Ishikawa (cell line): ENCODE results near the gene C5orf58.

Experiments
- CEBPB ChIP-seq: IDR thresholded peaks from 2 replicates; pipeline ENCODE4 v1.6.1; 2012
- CREB1 ChIP-seq: IDR thresholded peaks from 2 replicates; pipeline ENCODE4 v1.6.1; 2012; ENCODE audit warnings: low read depth
- EGR1 ChIP-seq: IDR thresholded peaks from 2 replicates; pipeline ENCODE4 v1.6.1; 2012
- EP300 ChIP-seq: IDR thresholded peaks from 2 replicates; pipeline ENCODE4 v1.6.1; 2012; ENCODE audit warnings: borderline replicate concordance
- FOXM1 ChIP-seq: IDR thresholded peaks from 2 replicates; pipeline ENCODE4 v1.6.1; 2012; ENCODE audit warnings: low read depth, borderline replicate concordance
- MAX ChIP-seq: IDR thresholded peaks from 2 replicates; pipeline ENCODE4 v1.6.1; 2012
- NFIC ChIP-seq: IDR thresholded peaks from 2 replicates; pipeline ENCODE4 v1.6.1; 2012
- RAD21 ChIP-seq: IDR thresholded peaks from 2 replicates; pipeline ENCODE4 v1.6.1; 2012; ENCODE audit warnings: low read depth
- REST ChIP-seq: IDR thresholded peaks from 2 replicates; pipeline ENCODE4 v1.6.1; 2012; ENCODE audit warnings: low read depth, mild to moderate bottlenecking
- TAF1 ChIP-seq: IDR thresholded peaks from 2 replicates; pipeline ENCODE4 v1.6.1; 2012; ENCODE audit warnings: low read depth, mild to moderate bottlenecking
- TCF12 ChIP-seq: IDR thresholded peaks from 2 replicates; pipeline ENCODE4 v1.6.1; 2012; ENCODE audit warnings: low read depth
- TEAD4 ChIP-seq: IDR thresholded peaks from 2 replicates; pipeline ENCODE4 v1.6.1; 2012
- USF1 ChIP-seq: IDR thresholded peaks from 2 replicates; pipeline ENCODE4 v1.6.1; 2012
- YY1 ChIP-seq: IDR thresholded peaks from 2 replicates; pipeline ENCODE4 v1.6.1; 2012; ENCODE audit warnings: low read depth
- ZBTB7A ChIP-seq: IDR thresholded peaks from 2 replicates; pipeline ENCODE4 v1.6.1; 2012; ENCODE audit warnings: low read depth

The C5orf58 gene

GRCh38 chr5:170256571-170256970 lies 23.8 kb downstream of the C5orf58 start:
- TF ChIP-seq CEBPB (no peak), NFIC (no peak), REST (no peak), TEAD4 (no peak), EGR1 (no peak), TCF12 (no peak)

- TF ChIP-seq CEBPB: no peak
- no peak for TF ChIP-seq RAD21
- no peak for TF ChIP-seq REST
- TF ChIP-seq FOXM1: no peak
- no peak for TF ChIP-seq EP300
- TF ChIP-seq USF1: no peak
- TF ChIP-seq ZBTB7A: no peak
- no peak for TF ChIP-seq NFIC
- TF ChIP-seq TCF12: no peak
- TF ChIP-seq TAF1: no peak
These were observed 24.6 kb downstream of the C5orf58 start for GRCh38 chr5:170257370-170257769.

- TF ChIP-seq MAX (no peak), CEBPB (no peak), YY1 (no peak), ZBTB7A (no peak), REST (no peak), FOXM1 (no peak), USF1 (no peak), CREB1 (no peak), EP300 (no peak), EGR1 (no peak), TEAD4 (no peak), TCF12 (no peak), NFIC (no peak), TAF1 (no peak)
These were observed 28.8 kb downstream of the C5orf58 start for GRCh38 chr5:170261528-170262043.

- TF ChIP-seq CREB1 (no peak), TAF1 (no peak), EGR1 (no peak)
These were observed 29.6 kb downstream of the C5orf58 start for GRCh38 chr5:170262061-170263045.

GRCh38 chr5:170263906-170264305 lies 31.1 kb downstream of the C5orf58 start:
- TF ChIP-seq USF1: no peak
- TF ChIP-seq TAF1: no peak
- TF ChIP-seq RAD21: no peak
- TF ChIP-seq TCF12: no peak
- no peak for TF ChIP-seq EP300
- TF ChIP-seq FOXM1: no peak
